ENCODE measurements around the gene MCM10. TPM values are rescaled to one million over a fixed set of nuclear protein-coding genes. Genes with fewer than 3 reads are reported as not detected.

MCM10 gene
- total and polyA plus RNA-seq, 8 donors = 0.31 to 7.6 (median 2.9) TPM

- DNase-seq = peak in 1 of 2 donors; percentile 60
- Histone ChIP-seq H3K4me1 (no peaks in the 10 kb centered on the region), H3K27ac (no peak overlapping the region), H3K9me3 (no peaks in the 10 kb centered on the region), H3K4me3 (no peak overlapping the region), H3K36me3 (no peaks in the 10 kb centered on the region), H3K27me3 (no peaks in the 10 kb centered on the region)
- WGBS, 5 donors = 61 to 80% (median 76%) methylated on average over 4 to 5 of the region's 5 CpGs
- no peak for TF ChIP-seq EP300 (IDR thresholded peaks at IDR 0.05)
- TF ChIP-seq CTCF (IDR thresholded peaks at IDR 0.05) = peak in 2 of 7 experiments; percentile 25 to 31
- TF ChIP-seq POLR2A (IDR thresholded peaks at IDR 0.05) = no peak
- TF ChIP-seq POLR2AphosphoS5 (IDR thresholded peaks at IDR 0.05) = no peak
- intact Hi-C loops (cut with DNase I; ENCODE audit: low total_unique reads) = no loop called here
These were observed 45.4 kb downstream of the MCM10 start for GRCh38 chr10:13206546-13207443.

- H3K27me3 ChIP-seq = no peaks in the 10 kb centered on the region
- TF ChIP-seq POLR2AphosphoS5 (IDR thresholded peaks at IDR 0.05) (no peak), EP300 (IDR thresholded peaks at IDR 0.05) (no peak), POLR2A (IDR thresholded peaks at IDR 0.05) (no peak), CTCF (IDR thresholded peaks at IDR 0.05) (no peak)
- H3K36me3 ChIP-seq = no peaks in the 10 kb centered on the region
- H3K9me3 ChIP-seq = no peaks in the 10 kb centered on the region
- no peak for DNase-seq
- H3K4me1 ChIP-seq = no peaks in the 10 kb centered on the region
- no peak overlapping the region for H3K27ac ChIP-seq
- no peak overlapping the region for H3K4me3 ChIP-seq
- intact Hi-C loops (cut with DNase I; ENCODE audit: low total_unique reads) = no loop called here
- 72 to 91% (median 87%) methylated on average over 7 of the region's 7 CpGs for WGBS, 5 donors
These were observed 51.8 kb downstream of the MCM10 start for GRCh38 chr10:13213163-13213562.

GRCh38 chr10:13218878-13219277, 57.5 kb downstream of the MCM10 start:
- no peaks in the 10 kb centered on the region for H3K27me3 ChIP-seq
- DNase-seq = no peak
- no peaks in the 10 kb centered on the region for H3K9me3 ChIP-seq
- H3K4me1 ChIP-seq = no peaks in the 10 kb centered on the region
- intact Hi-C loops (cut with DNase I; ENCODE audit: low total_unique reads) = no loop called here
- no peaks in the 10 kb centered on the region for H3K36me3 ChIP-seq
- no peak overlapping the region for H3K4me3 ChIP-seq
- no peak for TF ChIP-seq POLR2AphosphoS5 (IDR thresholded peaks at IDR 0.05)
- TF ChIP-seq EP300 (IDR thresholded peaks at IDR 0.05) = no peak
- TF ChIP-seq POLR2A (IDR thresholded peaks at IDR 0.05) = no peak
- no peak for TF ChIP-seq CTCF (IDR thresholded peaks at IDR 0.05)
- H3K27ac ChIP-seq = no peak overlapping the region
- WGBS, 5 donors = 89 to 96% (median 95%) methylated on average over 4 of the region's 4 CpGs

GRCh38 chr10:13219685-13220670, 58.6 kb downstream of the MCM10 start:
- intact Hi-C loops (cut with DNase I; ENCODE audit: low total_unique reads) = no loop called here
- WGBS, 5 donors = 50 to 62% (median 59%) methylated on average over 12 of the region's 12 CpGs
- no peak overlapping the region for H3K27ac ChIP-seq

More at GRCh38 chr10:13219685-13220670, 58.6 kb downstream of the MCM10 start:
- no peaks in the 10 kb centered on the region for H3K9me3 ChIP-seq
- no peaks in the 10 kb centered on the region for H3K36me3 ChIP-seq
- TF ChIP-seq POLR2A (IDR thresholded peaks at IDR 0.05) = no peak
- TF ChIP-seq EP300 (IDR thresholded peaks at IDR 0.05) = no peak
- no peak for TF ChIP-seq POLR2AphosphoS5 (IDR thresholded peaks at IDR 0.05)
- TF ChIP-seq CTCF (IDR thresholded peaks at IDR 0.05) = no peak
- H3K4me1 ChIP-seq = no peaks in the 10 kb centered on the region
- peak in 1 of 2 donors; percentile 42 for DNase-seq
- H3K4me3 ChIP-seq = no peak overlapping the region
- H3K27me3 ChIP-seq = no peaks in the 10 kb centered on the region
